H1 (cell line): Measurements from ENCODE around the gene MAGEB10. TPM values are rescaled to one million over a fixed set of nuclear protein-coding genes. Genes with fewer than 3 reads are reported as not detected.

Experiments used
- CTCF ChIA-PET: fragments of 300-600 bp; sonication (Branson Sonifier 250); formaldehyde crosslinking; loops from one replicate; lab custom pipeline; 2021; ENCODE audit not compliant: partially characterized antibody; lab: Charles Lee
- POLR2A ChIA-PET: fragments of 300-600 bp; sonication (Branson Sonifier 250); formaldehyde crosslinking; loops from one replicate; lab custom pipeline; 2021; ENCODE audit warnings: inconsistent platforms; ENCODE audit not compliant: partially characterized antibody; lab: Charles Lee
- DNase-seq, 2 experiments: peaks; one replicate each; pipeline versions ENCODE4 v3.0.0 to v3.0.0-alpha.2; 2010 to 2022; ENCODE audit warnings: low spot score in 2 of 2, low read depth in 1 of 2, mixed read lengths in 1 of 2
- FAIRE-seq: peaks from 2 replicates; lab custom pipeline; 2011; peaks lifted over from hg19 to GRCh38; lab: Jason Lieb, UNC
- H2AFZ ChIP-seq: 2 replicates; pipeline ENCODE4 v1.8.1; 2012; ENCODE audit warnings: low read length, inconsistent platforms
- H2AK5ac ChIP-seq: 2 replicates; pipeline ENCODE4 v1.6.1; 2013; ENCODE audit warnings: low read depth, low read length
- H2BK120ac ChIP-seq: replicated peaks from 2 replicates; pipeline ENCODE3; 2013; ENCODE audit warnings: low read depth, low read length, inconsistent platforms
- H2BK12ac ChIP-seq: 2 replicates; pipeline ENCODE4 v1.6.1; 2013; ENCODE audit warnings: low read depth, low read length
- H2BK15ac ChIP-seq: 2 replicates; pipeline ENCODE4 v1.6.1; 2013; ENCODE audit warnings: low read length
- H2BK20ac ChIP-seq: 2 replicates; pipeline ENCODE4 v1.6.1; 2013; ENCODE audit warnings: low read length
- H2BK5ac ChIP-seq: 2 replicates; pipeline ENCODE4 v1.6.1; 2013; ENCODE audit warnings: low read depth, low read length
- H3K14ac ChIP-seq: 2 replicates; pipeline ENCODE4 v1.6.1; 2013; ENCODE audit warnings: inconsistent platforms; ENCODE audit not compliant: insufficient read length
- H3K18ac ChIP-seq: 2 replicates; pipeline ENCODE4 v1.6.1; 2013; ENCODE audit warnings: low read length; ENCODE audit errors: extremely low read depth
- H3K23ac ChIP-seq: 2 replicates; pipeline ENCODE4 v1.6.1; 2013; ENCODE audit warnings: inconsistent platforms; ENCODE audit not compliant: insufficient read length
- H3K23me2 ChIP-seq: 2 replicates; pipeline ENCODE4 v1.6.1; 2013; ENCODE audit warnings: low read depth, low read length
- H3K27ac ChIP-seq: 2 replicates; pipeline ENCODE4 v1.6.1; 2011; ENCODE audit warnings: low read depth, low read length, inconsistent platforms
- H3K27me3 ChIP-seq, 4 experiments: replicated peaks in 1 of 4; 1 replicate in 1 of 4; 2 replicates in 3 of 4; pipeline versions ENCODE4 v1.6.1 to v1.8.1; 2011 to 2013; ENCODE audit warnings: low read length in 3 of 4, mild to moderate bottlenecking in 3 of 4, inconsistent platforms in 2 of 4, mixed read lengths in 2 of 4, moderate library complexity in 1 of 4; ENCODE audit not compliant: control insufficient read depth in 3 of 4, insufficient read depth in 3 of 4; ENCODE audit errors: extremely low read depth in 1 of 4
- H3K36me3 ChIP-seq, 4 experiments: 2 replicates each; pipeline versions ENCODE4 v1.6.1 to v1.8.1; 2011 to 2013; ENCODE audit warnings: mild to moderate bottlenecking in 4 of 4, low read length in 3 of 4, moderate library complexity in 2 of 4, control low read depth in 1 of 4, inconsistent platforms in 1 of 4; ENCODE audit not compliant: insufficient read depth in 4 of 4, control insufficient read depth in 2 of 4
- H3K4ac ChIP-seq: replicated peaks from 2 replicates; pipeline ENCODE3; 2013; ENCODE audit warnings: low read length, low read depth, mixed read lengths, inconsistent platforms; ENCODE audit not compliant: insufficient read length
- H3K4me1 ChIP-seq, 4 experiments: replicated peaks in 1 of 4; 1 replicate in 1 of 4; 2 replicates in 3 of 4; pipeline versions ENCODE4 v1.6.1 to v1.8.1; 2011 to 2013; ENCODE audit warnings: low read length in 3 of 4, inconsistent platforms in 2 of 4, mixed read lengths in 1 of 4; ENCODE audit not compliant: insufficient read depth in 4 of 4, control insufficient read depth in 3 of 4
- H3K4me2 ChIP-seq, 2 experiments: 2 replicates each; pipeline versions ENCODE4 v1.6.1 to v1.8.1; 2011 to 2013; ENCODE audit warnings: low read depth in 2 of 2, low read length in 2 of 2, control low read depth in 1 of 2, inconsistent platforms in 1 of 2, mild to moderate bottlenecking in 1 of 2; ENCODE audit not compliant: insufficient read depth in 1 of 2
- H3K4me3 ChIP-seq, 4 experiments: fragments of 200-600, 300-600 bp in 1 of 4; sonication (generic), shearing (Covaris generic), sonication (Bioruptor Twin) in 1 of 4; 2 replicates each; pipeline versions ENCODE4 v1.5.1 to v1.8.1; 2011 to 2016; ENCODE audit warnings: low read length in 4 of 4, low read depth in 3 of 4, control low read depth in 2 of 4, inconsistent platforms in 2 of 4, mild to moderate bottlenecking in 2 of 4, mixed read lengths in 1 of 4, moderate library complexity in 1 of 4; ENCODE audit not compliant: insufficient read depth in 2 of 4; ENCODE audit errors: extremely low read depth in 1 of 4
- H3K56ac ChIP-seq: replicated peaks from 2 replicates; pipeline ENCODE3; 2013; ENCODE audit warnings: low read depth, mild to moderate bottlenecking, mixed read lengths, low read length, inconsistent platforms; ENCODE audit not compliant: insufficient read length
- H3K79me1 ChIP-seq: 2 replicates; pipeline ENCODE4 v1.6.1; 2013; ENCODE audit warnings: low read depth, low read length, control low read depth
- H3K79me2 ChIP-seq, 2 experiments: 2 replicates each; pipeline versions ENCODE4 v1.6.1 to v1.8.1; 2012 to 2013; ENCODE audit warnings: low read length in 2 of 2, mild to moderate bottlenecking in 2 of 2, inconsistent platforms in 1 of 2; ENCODE audit not compliant: insufficient read depth in 2 of 2, control insufficient read depth in 1 of 2
- H3K9ac ChIP-seq, 4 experiments: replicated peaks in 1 of 4; 1 replicate in 1 of 4; 2 replicates in 3 of 4; pipeline versions ENCODE4 v1.6.1 to v1.8.1; 2011 to 2013; ENCODE audit warnings: low read depth in 3 of 4, low read length in 3 of 4, control low read depth in 2 of 4, mild to moderate bottlenecking in 2 of 4, moderate library complexity in 2 of 4, inconsistent platforms in 1 of 4; ENCODE audit errors: extremely low read depth in 1 of 4
- H3K9me3 ChIP-seq, 2 experiments: 2 replicates each; pipeline versions ENCODE4 v1.6.1 to v1.8.1; 2012 to 2013; ENCODE audit warnings: mild to moderate bottlenecking in 2 of 2, moderate library complexity in 2 of 2, control low read depth in 1 of 2, inconsistent platforms in 1 of 2, low read depth in 1 of 2, low read length in 1 of 2, mixed read lengths in 1 of 2; ENCODE audit not compliant: insufficient read depth in 2 of 2
- H4K20me1 ChIP-seq, 2 experiments: replicated peaks in 1 of 2; 2 replicates each; pipeline versions ENCODE3 to v1.8.1; 2011 to 2013; ENCODE audit warnings: inconsistent platforms in 2 of 2, low read length in 2 of 2, mild to moderate bottlenecking in 1 of 2; ENCODE audit not compliant: insufficient read depth in 2 of 2, control insufficient read depth in 1 of 2
- H4K5ac ChIP-seq: 2 replicates; pipeline ENCODE4 v1.6.1; 2013; ENCODE audit warnings: low read length, low read depth, mixed read lengths, inconsistent platforms; ENCODE audit not compliant: insufficient read length
- H4K8ac ChIP-seq: 2 replicates; pipeline ENCODE4 v1.8.0; 2013; ENCODE audit warnings: mild to moderate bottlenecking, moderate library complexity, low read length, inconsistent platforms; ENCODE audit not compliant: insufficient read depth; ENCODE audit errors: extremely low read depth
- H4K91ac ChIP-seq: replicated peaks from 2 replicates; pipeline ENCODE3; 2013; ENCODE audit warnings: low read length, mixed read lengths, inconsistent platforms; ENCODE audit not compliant: insufficient read length
- GTF2F1 ChIP-seq: IDR thresholded peaks from 2 replicates; pipeline ENCODE4 v1.6.1; 2012; ENCODE audit warnings: low read depth, low read length, improper control_type of control experiment, borderline replicate concordance
- RFX5 ChIP-seq: IDR thresholded peaks from 2 replicates; pipeline ENCODE4 v1.6.1; 2011; ENCODE audit warnings: low read depth, low read length, improper control_type of control experiment, borderline replicate concordance
- RXRA ChIP-seq: IDR thresholded peaks from 2 replicates; pipeline ENCODE4 v1.6.1; 2011; ENCODE audit warnings: low read depth, mild to moderate bottlenecking, low read length, moderate library complexity; ENCODE audit not compliant: insufficient read depth
- SIX5 ChIP-seq: IDR thresholded peaks from 2 replicates; pipeline ENCODE4 v1.6.1; 2011; ENCODE audit warnings: mild to moderate bottlenecking, low read depth, low read length
- WGBS, 2 experiments: shearing (Covaris generic) in 1 of 2; methylation state at CpG; one replicate each; pipeline versions ENCODE4 v1.1.6 to v1.1.7; 2013 to 2015; ENCODE audit warnings: low lambda C conversion rate in 2 of 2, mixed read lengths in 2 of 2, inconsistent platforms in 1 of 2, low coverage in 1 of 2, missing lambda C conversion rate in 1 of 2; ENCODE audit not compliant: insufficient replicate concordance in 2 of 2, insufficient coverage in 1 of 2, insufficient read length in 1 of 2; ENCODE audit errors: extremely low coverage in 1 of 2, missing lambda C conversion rate in 1 of 2; 5-methylcytosine and 5-hydroxymethylcytosine counted together
- polyA plus RNA-seq, 7 experiments: library from polyadenylated mRNA; depleted of rRNA in 3 of 7; stranded (reverse) in 5 of 7; unstranded in 2 of 7; fragments of >200 nt in 5 of 7; fragments of 200-250 nt in 2 of 7; gene quantifications; 1 replicate in 5 of 7; 2 replicates in 1 of 7; 4 replicates in 1 of 7; pipeline versions ENCODE4 v1.2.1 to v1.2.3, GENCODE V29; 2011 to 2013; ENCODE audit warnings: missing spikeins in 2 of 7, mixed read lengths in 2 of 7
- total RNA-seq: library from RNA; stranded (reverse); fragmentation: NEBNext Ultra II Directional; extraction: Animal tissue kit (Norgen Biotek cat#: 25700); gene quantifications from 2 replicates; pipeline ENCODE4 v1.2.1, GENCODE V29; 2021

The MAGEB10 gene
- total and polyA plus RNA-seq, 2 of the 8 experiments (the other 6 are each of a cell fraction or from before 2014, with no cell fraction given), result not detected

DNA sequence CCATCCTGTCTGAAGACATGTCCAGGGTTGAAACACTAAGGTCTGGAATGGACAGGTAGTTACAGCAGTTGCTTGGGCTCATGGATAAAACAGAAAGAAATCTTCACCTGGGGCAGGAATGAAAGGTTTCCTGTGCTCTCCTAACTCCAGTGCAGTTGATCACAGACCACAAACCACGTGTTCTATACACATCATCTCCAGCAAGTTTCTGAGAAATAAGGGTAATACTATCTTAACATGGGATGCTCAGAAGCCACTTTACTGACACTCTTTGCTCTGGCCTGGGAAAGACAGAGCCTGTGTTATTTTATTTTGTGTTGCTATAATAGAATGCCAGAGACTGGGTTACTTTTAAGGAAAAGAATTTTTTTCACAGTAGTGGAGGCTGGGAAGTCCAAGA is 16.0 kb downstream of the MAGEB10 start:
- FAIRE-seq (no peak), DNase-seq (no peak)
- POLR2A ChIA-PET, result no interaction called here
- no peak overlapping the region for H4K91ac ChIP-seq
- no peak overlapping the region for H2BK5ac ChIP-seq
- no peak overlapping the region for H3K14ac ChIP-seq
- H2BK120ac ChIP-seq, result no peak overlapping the region
- CTCF ChIA-PET, result no interaction called here
- no peak overlapping the region for H3K4me2 ChIP-seq
- H3K4me3 ChIP-seq, result no peak overlapping the region
- no peak overlapping the region for H3K4ac ChIP-seq
- H3K23ac ChIP-seq, result no peak overlapping the region
- no peaks in the 10 kb centered on the region for H3K23me2 ChIP-seq
- no peak overlapping the region for H2AK5ac ChIP-seq
- no peak overlapping the region for H2BK12ac ChIP-seq
- WGBS, 2 experiments, result 85% methylated on average over 1 of the region's 1 CpG; no CpG with 5 or more reads in 1 of the 2 experiments
- no peaks in the 10 kb centered on the region for H3K4me1 ChIP-seq
- H3K27ac ChIP-seq, result no peak overlapping the region
- no peak overlapping the region for H3K9ac ChIP-seq
- H3K79me1 ChIP-seq, result no peaks in the 10 kb centered on the region
- no peak overlapping the region for H4K8ac ChIP-seq
- H3K36me3 ChIP-seq, result no peaks in the 10 kb centered on the region
- H4K5ac ChIP-seq, result no peak overlapping the region
- no peaks in the 10 kb centered on the region for H3K9me3 ChIP-seq
- H2AFZ ChIP-seq, result no peak overlapping the region
- H4K20me1 ChIP-seq, result no peaks in the 10 kb centered on the region
- H2BK20ac ChIP-seq, result no peak overlapping the region
- H3K18ac ChIP-seq, result no peak overlapping the region
- H3K79me2 ChIP-seq, result no peaks in the 10 kb centered on the region
- no peak overlapping the region for H3K56ac ChIP-seq
- no peaks in the 10 kb centered on the region for H3K27me3 ChIP-seq
- H2BK15ac ChIP-seq, result no peak overlapping the region
- TF ChIP-seq RFX5, result no peak
- TF ChIP-seq GTF2F1, result no peak
- TF ChIP-seq SIX5, result no peak
- TF ChIP-seq RXRA, result no peak
